ENCODE measurements around the gene SIDT2. TPM values are rescaled to one million over a fixed set of nuclear protein-coding genes. Genes with fewer than 3 reads are reported as not detected.
A peak's percentile ranks its signal among the peaks of the same experiment; 100 is the strongest.

Gene SIDT2
- total RNA-seq, 1 donor from 2014 or later: 53.1 TPM

GRCh38 chr11:117193130-117194020 lies 14.8 kb downstream of the SIDT2 start:
- no peak for TF ChIP-seq CTCF (conservative IDR thresholded peaks at IDR 0.05)
- peaks cover 12% of the 10 kb centered on the region for H3K4me1 Mint-ChIP-seq (ENCODE audit: unreplicated experiment)
- no peaks in the 10 kb centered on the region for H3K9me3 Mint-ChIP-seq
- DNase-seq (ENCODE audit: extremely low spot score, unreplicated experiment): no peak
- H3K36me3 Mint-ChIP-seq: peaks cover 16% of the 10 kb centered on the region
- no peaks in the 10 kb centered on the region for H3K27me3 Mint-ChIP-seq
- H3K27ac Mint-ChIP-seq: no peak overlapping the region
- no peak overlapping the region for H3K4me3 Mint-ChIP-seq

- H3K27me3 Mint-ChIP-seq: no peaks in the 10 kb centered on the region
- H3K27ac Mint-ChIP-seq: no peak overlapping the region
- no peak overlapping the region for H3K4me3 Mint-ChIP-seq
- no peak for DNase-seq (ENCODE audit: extremely low spot score, unreplicated experiment)
- H3K36me3 Mint-ChIP-seq: peaks cover 16% of the 10 kb centered on the region
- no peaks in the 10 kb centered on the region for H3K9me3 Mint-ChIP-seq
- no peak for TF ChIP-seq CTCF (conservative IDR thresholded peaks at IDR 0.05)
- peaks cover 16% of the 10 kb centered on the region for H3K4me1 Mint-ChIP-seq (ENCODE audit: unreplicated experiment)
These were observed 15.7 kb downstream of the SIDT2 start for GRCh38 chr11:117194267-117194666.

- no peak for TF ChIP-seq CTCF (conservative IDR thresholded peaks at IDR 0.05)
- Mint-ChIP-seq H3K4me3 (no peak overlapping the region), H3K27ac (peak overlapping the region; percentile 68), H3K27me3 (no peaks in the 10 kb centered on the region), H3K36me3 (peaks cover 16% of the 10 kb centered on the region), H3K9me3 (no peaks in the 10 kb centered on the region), H3K4me1 (ENCODE audit: unreplicated experiment) (peaks cover 21% of the 10 kb centered on the region)
- DNase-seq (ENCODE audit: extremely low spot score, unreplicated experiment): no peak
These were observed 16.7 kb downstream of the SIDT2 start for GRCh38 chr11:117195258-117195657.

GRCh38 chr11:117195761-117196160 lies 17.2 kb downstream of the SIDT2 start:
- Mint-ChIP-seq H3K4me1 (ENCODE audit: unreplicated experiment) (peaks cover 24% of the 10 kb centered on the region), H3K27ac (no peak overlapping the region), H3K9me3 (no peaks in the 10 kb centered on the region), H3K27me3 (no peaks in the 10 kb centered on the region), H3K4me3 (no peak overlapping the region), H3K36me3 (peaks cover 16% of the 10 kb centered on the region)
- no peak for TF ChIP-seq CTCF (conservative IDR thresholded peaks at IDR 0.05)
- DNase-seq (ENCODE audit: extremely low spot score, unreplicated experiment): no peak

GRCh38 chr11:117197006-117197405 lies 18.5 kb downstream of the SIDT2 start:
- no peak overlapping the region for H3K4me3 Mint-ChIP-seq
- H3K4me1 Mint-ChIP-seq (ENCODE audit: unreplicated experiment): peaks cover 25% of the 10 kb centered on the region
- no peak for TF ChIP-seq CTCF (conservative IDR thresholded peaks at IDR 0.05)
- no peak for DNase-seq (ENCODE audit: extremely low spot score, unreplicated experiment)
- no peaks in the 10 kb centered on the region for H3K27me3 Mint-ChIP-seq
- no peaks in the 10 kb centered on the region for H3K9me3 Mint-ChIP-seq
- peaks cover 14% of the 10 kb centered on the region for H3K36me3 Mint-ChIP-seq
- H3K27ac Mint-ChIP-seq: peak overlapping the region; percentile 53
